BLaER1 (cell line): ENCODE data around the gene PTPRG.

ENCODE experiments used
- H3K27ac ChIP-seq: shearing (Covaris generic); formaldehyde crosslinking; 2 replicates; pipeline ENCODE4 v1.8.1; 2022
- H3K27me3 ChIP-seq: shearing (Covaris generic); formaldehyde crosslinking; 2 replicates; pipeline ENCODE4 v1.8.1; 2022
- H3K36me3 ChIP-seq: shearing (Covaris generic); formaldehyde crosslinking; 2 replicates; pipeline ENCODE4 v1.8.1; 2022
- H3K4me1 ChIP-seq: shearing (Covaris generic); formaldehyde crosslinking; 2 replicates; pipeline ENCODE4 v1.8.1; 2022
- H3K4me2 ChIP-seq: shearing (Covaris generic); formaldehyde crosslinking; 2 replicates; pipeline ENCODE4 v1.8.1; 2022
- H3K4me3 ChIP-seq: shearing (Covaris generic); formaldehyde crosslinking; 2 replicates; pipeline ENCODE4 v1.8.1; 2022
- H3K9ac ChIP-seq: shearing (Covaris generic); formaldehyde crosslinking; 2 replicates; pipeline ENCODE4 v1.8.1; 2022
- H3K9me3 ChIP-seq: shearing (Covaris generic); formaldehyde crosslinking; 2 replicates; pipeline ENCODE4 v1.8.1; 2022
- H4K20me1 ChIP-seq: shearing (Covaris generic); formaldehyde crosslinking; 2 replicates; pipeline ENCODE4 v1.8.1; 2022
- Cebpa-rat ChIP-seq: shearing (Covaris generic); IDR thresholded peaks from 2 replicates; pipeline ENCODE4 v1.8.1; 2022

PTPRG gene

DNA sequence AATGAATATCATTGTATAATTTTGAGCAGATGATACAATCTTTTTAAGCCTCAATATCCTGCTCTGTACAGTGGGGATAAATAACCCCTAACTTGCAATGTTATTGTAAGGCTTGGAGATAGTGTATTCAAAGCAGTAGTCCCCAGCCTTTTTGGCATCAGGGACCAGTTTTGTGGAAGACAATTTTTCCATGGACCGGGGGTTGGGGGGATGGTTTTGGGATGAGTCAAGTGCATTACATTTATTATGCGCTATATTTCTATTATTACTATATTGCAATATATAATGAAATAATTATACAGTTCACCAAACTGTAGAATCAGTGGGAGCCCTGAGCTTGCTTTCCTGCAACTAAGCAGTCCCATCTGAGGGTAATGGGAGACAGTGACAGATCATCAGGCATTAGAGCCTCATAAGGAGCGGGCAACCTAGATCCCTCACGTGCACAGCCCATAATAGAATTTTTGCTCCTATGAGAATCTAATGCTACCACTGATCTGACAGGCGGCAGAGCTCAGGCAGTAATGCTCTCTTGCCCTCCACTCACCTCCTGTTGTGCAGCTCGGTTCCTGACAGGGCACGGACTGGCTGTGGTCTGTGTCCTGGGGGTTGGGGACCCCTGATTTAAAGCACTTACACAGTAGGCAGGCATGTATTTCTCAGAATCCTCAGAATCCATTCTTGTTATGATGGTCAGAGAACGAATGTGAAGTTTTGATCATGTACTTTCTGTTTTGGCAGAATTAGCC is 102.2 kb downstream of the PTPRG start:
- H3K9ac ChIP-seq = no peak overlapping the region
- H3K4me3 ChIP-seq = no peak overlapping the region
- no peak for TF ChIP-seq Cebpa-rat
- H3K4me1 ChIP-seq = no peaks in the 10 kb centered on the region
- H3K36me3 ChIP-seq = no peaks in the 10 kb centered on the region
- no peaks in the 10 kb centered on the region for H3K9me3 ChIP-seq
- H3K4me2 ChIP-seq = no peak overlapping the region
- no peaks in the 10 kb centered on the region for H3K27me3 ChIP-seq
- H4K20me1 ChIP-seq = no peaks in the 10 kb centered on the region
- no peak overlapping the region for H3K27ac ChIP-seq

DNA sequence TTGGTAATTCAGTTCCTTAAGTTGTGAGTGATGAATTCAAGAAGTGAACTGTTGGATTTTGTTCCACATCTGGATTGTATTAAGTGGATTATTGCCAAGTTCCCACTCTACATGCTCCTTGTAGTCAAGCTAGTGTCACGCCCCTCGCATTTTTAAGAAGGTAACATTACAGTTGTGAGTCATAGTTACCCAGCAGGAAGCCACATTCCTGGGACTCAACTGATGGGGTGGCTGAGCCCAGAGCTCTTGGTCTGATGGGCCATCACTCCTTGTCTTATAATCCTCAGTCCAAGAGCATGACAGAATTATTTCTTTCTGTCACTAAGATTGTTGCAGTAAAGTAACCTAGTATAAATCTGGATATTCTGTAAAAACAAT is 102.7 kb downstream of the PTPRG start:
- no peaks in the 10 kb centered on the region for H4K20me1 ChIP-seq
- H3K4me2 ChIP-seq = no peak overlapping the region
- no peak overlapping the region for H3K9ac ChIP-seq
- H3K4me1 ChIP-seq = no peaks in the 10 kb centered on the region
- no peak overlapping the region for H3K4me3 ChIP-seq
- TF ChIP-seq Cebpa-rat = no peak
- H3K27ac ChIP-seq = no peak overlapping the region
- no peaks in the 10 kb centered on the region for H3K27me3 ChIP-seq
- no peaks in the 10 kb centered on the region for H3K36me3 ChIP-seq
- no peaks in the 10 kb centered on the region for H3K9me3 ChIP-seq

DNA sequence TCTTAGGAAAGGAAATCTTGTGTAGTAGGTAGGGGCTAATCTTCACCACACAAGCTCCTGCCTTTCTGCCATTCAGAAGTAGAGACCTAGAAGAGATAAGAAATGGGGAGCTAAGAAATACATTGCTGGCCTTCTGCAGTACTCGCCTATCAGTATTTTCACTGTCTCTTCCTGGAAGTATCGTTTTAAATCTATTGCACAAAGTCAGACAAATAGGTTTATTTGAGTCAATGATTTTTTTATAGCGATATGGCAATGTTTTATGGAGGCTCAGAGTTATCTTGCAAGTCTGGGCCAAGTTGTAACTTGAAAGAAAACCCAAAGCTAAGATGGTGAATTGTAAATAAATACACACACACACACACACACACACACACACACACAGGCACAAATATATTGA is 103.8 kb downstream of the PTPRG start:
- H3K27ac ChIP-seq = no peak overlapping the region

DNA sequence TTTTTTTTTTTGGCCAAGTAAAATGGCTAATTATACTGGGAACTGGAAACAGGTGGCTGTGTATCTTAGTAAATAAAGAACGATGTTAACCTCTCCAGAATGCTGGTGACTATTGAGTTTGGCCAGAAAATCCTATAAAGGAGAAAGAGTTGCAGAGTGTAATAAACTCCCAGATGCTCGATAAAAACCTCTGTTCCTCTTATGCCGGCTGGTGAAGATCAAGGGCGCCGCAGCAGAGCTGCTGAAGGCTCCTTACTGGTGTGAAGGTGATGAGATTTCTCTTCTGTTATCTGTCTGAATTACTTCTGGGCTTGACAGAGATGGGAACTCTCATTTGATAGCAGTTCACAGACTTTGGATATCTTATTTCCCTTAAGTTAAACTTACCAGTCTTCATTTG is 104.6 kb downstream of the PTPRG start:
- Histone ChIP-seq H3K9me3 (peaks cover 11% of the 10 kb centered on the region), H3K4me2 (no peak overlapping the region), H3K36me3 (0 out of 2 replicates have a peak, but pooled peaks cover 4% of the 10 kb centered on the region), H3K27ac (no peak overlapping the region), H3K27me3 (no peaks in the 10 kb centered on the region), H3K9ac (no peak overlapping the region), H3K4me1 (no peaks in the 10 kb centered on the region), H4K20me1 (no peaks in the 10 kb centered on the region), H3K4me3 (no peak overlapping the region)
- no peak for TF ChIP-seq Cebpa-rat

More for the DNA sequence above, 103.8 kb downstream of the PTPRG start:
- H3K9ac ChIP-seq = no peak overlapping the region
- H3K36me3 ChIP-seq = no peaks in the 10 kb centered on the region
- no peak for TF ChIP-seq Cebpa-rat
- H3K27me3 ChIP-seq = no peaks in the 10 kb centered on the region
- peaks cover 3% of the 10 kb centered on the region for H3K9me3 ChIP-seq
- H3K4me3 ChIP-seq = no peak overlapping the region
- H3K4me2 ChIP-seq = no peak overlapping the region
- H4K20me1 ChIP-seq = no peaks in the 10 kb centered on the region
- no peaks in the 10 kb centered on the region for H3K4me1 ChIP-seq

DNA sequence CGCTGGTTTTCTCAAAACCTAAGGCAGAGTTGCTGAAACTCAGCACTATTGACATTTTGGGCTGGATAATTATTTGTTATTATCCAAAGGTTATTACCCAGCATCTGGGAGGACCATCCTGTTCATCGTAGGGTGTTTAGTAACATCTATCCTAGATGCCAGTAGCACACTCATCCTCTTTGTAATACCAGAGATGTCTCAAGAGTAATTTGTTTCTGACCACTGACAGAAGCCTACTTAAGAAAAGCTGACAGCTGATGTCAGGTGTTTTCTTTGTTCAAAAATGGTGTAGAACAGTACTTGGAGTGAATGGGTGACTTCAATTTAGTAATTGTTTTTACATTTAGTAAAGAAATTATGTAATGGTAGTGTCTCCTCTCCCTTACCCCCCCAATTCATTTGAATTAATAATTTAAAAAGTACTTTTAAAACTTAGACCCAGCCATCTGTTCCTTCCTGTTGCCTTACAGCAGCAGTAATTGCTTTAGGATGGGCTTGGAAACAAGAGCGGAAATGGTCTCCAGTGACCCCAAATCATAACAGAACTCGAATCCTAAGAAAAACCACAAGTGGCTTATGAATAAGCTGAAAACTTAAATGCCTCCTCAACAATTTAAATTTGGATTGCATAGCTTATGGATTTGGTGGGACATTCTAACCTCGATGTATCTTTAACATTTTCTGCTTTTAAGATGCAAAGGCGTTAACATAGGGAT is 105.4 kb downstream of the PTPRG start:
- H3K4me1 ChIP-seq = no peaks in the 10 kb centered on the region
- H4K20me1 ChIP-seq = no peaks in the 10 kb centered on the region
- no peak overlapping the region for H3K4me2 ChIP-seq
- no peak overlapping the region for H3K9ac ChIP-seq
- TF ChIP-seq Cebpa-rat = no peak
- no peak overlapping the region for H3K4me3 ChIP-seq
- H3K27ac ChIP-seq = no peak overlapping the region
- 0 out of 2 replicates have a peak, but pooled peaks cover 4% of the 10 kb centered on the region for H3K36me3 ChIP-seq
- peaks cover 11% of the 10 kb centered on the region for H3K9me3 ChIP-seq
- no peaks in the 10 kb centered on the region for H3K27me3 ChIP-seq

DNA sequence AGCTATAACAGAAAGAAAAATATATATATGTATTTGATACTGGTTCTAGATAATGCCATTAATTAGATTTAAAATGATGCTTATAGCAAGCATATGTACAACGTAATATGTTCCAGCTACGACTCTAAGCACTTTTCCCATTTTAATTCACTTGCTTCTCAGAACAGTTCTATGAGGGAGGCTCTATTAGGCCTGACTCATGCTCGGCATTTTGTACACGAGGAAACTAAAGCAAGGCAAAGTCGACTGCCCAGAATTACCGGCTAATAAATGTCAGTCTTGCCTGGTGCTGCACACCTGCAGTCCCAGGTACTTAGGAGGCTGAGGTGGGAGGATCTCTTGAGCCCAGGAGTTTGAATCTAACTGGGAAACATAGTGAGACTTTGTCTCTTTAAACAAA is 106.0 kb downstream of the PTPRG start:
- H3K4me1 ChIP-seq = no peaks in the 10 kb centered on the region
- H3K9ac ChIP-seq = no peak overlapping the region
- peaks cover 11% of the 10 kb centered on the region for H3K9me3 ChIP-seq
- H3K4me3 ChIP-seq = no peak overlapping the region
- no peak for TF ChIP-seq Cebpa-rat
- no peaks in the 10 kb centered on the region for H3K27me3 ChIP-seq
- H4K20me1 ChIP-seq = no peaks in the 10 kb centered on the region
- 0 out of 2 replicates have a peak, but pooled peaks cover 4% of the 10 kb centered on the region for H3K36me3 ChIP-seq
- no peak overlapping the region for H3K4me2 ChIP-seq
- H3K27ac ChIP-seq = no peak overlapping the region

DNA sequence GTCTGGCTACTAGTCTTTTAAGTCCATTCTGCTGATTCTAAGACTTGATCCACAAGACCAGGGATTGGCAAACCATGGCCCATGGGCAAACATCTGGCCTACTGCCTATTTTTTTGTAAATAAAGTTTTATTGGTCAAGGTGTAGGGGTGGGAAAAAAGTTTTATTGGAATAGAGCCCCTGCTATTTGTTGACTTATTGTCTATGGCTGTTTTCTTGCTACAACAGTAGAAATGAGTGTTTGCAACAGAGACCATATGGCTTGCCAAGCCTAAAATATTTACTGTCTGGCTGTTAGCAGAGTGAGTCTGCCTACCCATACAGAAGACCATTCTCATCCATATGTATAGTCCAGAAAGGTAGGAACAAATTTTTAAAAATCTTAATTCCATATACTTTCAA is 106.4 kb downstream of the PTPRG start:
- H3K36me3 ChIP-seq = 0 out of 2 replicates have a peak, but pooled peaks cover 4% of the 10 kb centered on the region
- H3K9ac ChIP-seq = no peak overlapping the region
- H3K4me3 ChIP-seq = no peak overlapping the region
- peaks cover 11% of the 10 kb centered on the region for H3K9me3 ChIP-seq
- H3K27ac ChIP-seq = no peak overlapping the region
- TF ChIP-seq Cebpa-rat = no peak
- no peak overlapping the region for H3K4me2 ChIP-seq
- H4K20me1 ChIP-seq = no peaks in the 10 kb centered on the region
- H3K4me1 ChIP-seq = no peaks in the 10 kb centered on the region
- H3K27me3 ChIP-seq = no peaks in the 10 kb centered on the region

DNA sequence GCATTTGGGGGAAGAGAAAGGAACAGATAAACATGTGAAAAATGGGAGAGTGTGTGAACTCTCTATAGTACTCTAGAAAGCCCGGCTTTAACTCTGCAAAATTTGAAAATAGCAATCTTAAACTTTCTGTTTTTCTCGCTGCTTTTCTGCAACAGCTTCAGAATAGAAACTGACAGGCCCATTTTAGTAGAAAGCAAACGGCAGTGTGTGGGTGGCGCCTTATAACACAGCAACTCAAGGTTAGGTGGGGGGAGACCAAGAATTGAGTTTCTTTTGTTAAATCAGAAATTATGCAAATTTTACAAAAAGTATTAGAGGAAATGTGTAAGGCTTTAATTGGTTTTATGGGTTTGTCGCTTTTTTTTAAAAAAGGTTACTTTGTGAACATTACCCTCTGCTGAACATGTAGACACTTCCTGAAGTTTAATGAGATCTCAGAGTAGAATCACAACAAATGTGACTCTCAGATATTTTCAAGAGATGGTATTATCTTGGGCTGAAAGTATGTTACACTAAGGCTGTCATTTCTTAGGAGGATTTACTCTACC is 107.0 kb downstream of the PTPRG start:
- Histone ChIP-seq H3K36me3 (0 out of 2 replicates have a peak, but pooled peaks cover 4% of the 10 kb centered on the region), H4K20me1 (no peaks in the 10 kb centered on the region), H3K4me3 (no peak overlapping the region), H3K27me3 (no peaks in the 10 kb centered on the region), H3K9ac (no peak overlapping the region), H3K4me2 (no peak overlapping the region), H3K4me1 (no peaks in the 10 kb centered on the region), H3K9me3 (peaks cover 11% of the 10 kb centered on the region), H3K27ac (no peak overlapping the region)
- TF ChIP-seq Cebpa-rat = no peak

DNA sequence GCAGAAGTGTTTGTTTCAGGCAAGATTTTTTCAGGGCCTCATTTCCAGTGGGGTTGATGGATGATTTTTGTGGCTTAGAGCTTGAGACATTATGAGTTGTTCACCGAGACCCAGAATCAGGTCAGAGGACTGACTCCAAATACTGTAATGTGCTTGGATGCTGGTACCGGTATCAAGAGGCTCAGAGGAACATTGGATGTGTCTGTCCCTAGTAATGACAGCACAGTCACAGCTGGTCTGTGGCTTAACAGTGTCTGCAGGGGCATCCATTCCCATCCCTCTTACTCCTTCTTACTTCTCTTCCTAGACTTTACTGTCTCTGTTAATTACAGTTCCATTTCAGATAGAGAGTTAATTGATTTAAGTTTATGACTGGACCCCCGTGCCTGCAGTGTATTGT is 107.8 kb downstream of the PTPRG start:
- no peak overlapping the region for H3K4me3 ChIP-seq
- no peaks in the 10 kb centered on the region for H4K20me1 ChIP-seq
- no peak overlapping the region for H3K9ac ChIP-seq
- no peak overlapping the region for H3K4me2 ChIP-seq
- H3K36me3 ChIP-seq = 0 out of 2 replicates have a peak, but pooled peaks cover 4% of the 10 kb centered on the region
- H3K4me1 ChIP-seq = no peaks in the 10 kb centered on the region
- H3K27me3 ChIP-seq = no peaks in the 10 kb centered on the region
- H3K9me3 ChIP-seq = peaks cover 11% of the 10 kb centered on the region
- no peak overlapping the region for H3K27ac ChIP-seq
- TF ChIP-seq Cebpa-rat = no peak

DNA sequence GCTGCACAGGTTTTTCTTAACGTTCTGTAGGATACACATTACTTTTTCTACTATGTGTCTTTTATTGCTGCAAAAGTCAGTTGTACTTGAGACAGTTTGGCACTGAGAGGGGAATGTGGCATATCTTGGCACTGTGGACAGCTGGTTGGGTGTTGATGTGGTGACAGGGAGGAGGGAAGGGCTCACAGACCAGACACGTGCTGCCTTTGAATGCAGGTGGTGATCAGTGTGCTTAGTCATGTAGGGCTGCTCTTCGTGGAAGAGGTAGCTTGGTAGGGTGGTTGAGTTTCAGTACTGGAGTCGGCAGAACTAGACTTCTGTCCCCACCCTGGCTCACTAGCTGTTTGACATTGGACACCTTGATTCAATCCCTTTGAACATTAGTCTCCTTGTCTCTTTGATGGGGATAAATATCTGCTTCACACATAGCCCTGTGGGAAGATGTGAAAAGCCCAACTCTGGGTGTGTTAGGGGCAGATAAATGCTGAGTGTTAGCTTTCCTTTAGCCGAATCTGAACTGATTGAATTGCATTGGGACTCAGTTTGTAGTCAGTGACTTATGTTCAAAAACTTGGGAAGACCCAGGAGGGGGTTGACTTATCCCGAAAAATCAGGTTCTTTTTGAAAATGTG is 108.4 kb downstream of the PTPRG start:
- 0 out of 2 replicates have a peak, but pooled peaks cover 4% of the 10 kb centered on the region for H3K36me3 ChIP-seq
- no peak overlapping the region for H3K9ac ChIP-seq
- H4K20me1 ChIP-seq = no peaks in the 10 kb centered on the region
- no peak overlapping the region for H3K4me2 ChIP-seq
- H3K27me3 ChIP-seq = no peaks in the 10 kb centered on the region
- H3K9me3 ChIP-seq = peaks cover 11% of the 10 kb centered on the region
- no peak overlapping the region for H3K4me3 ChIP-seq
- TF ChIP-seq Cebpa-rat = no peak
- no peak overlapping the region for H3K27ac ChIP-seq
- no peaks in the 10 kb centered on the region for H3K4me1 ChIP-seq
